SKM-1 (cell line): ENCODE results near the gene ACOT11.

Experiments used
- DNase-seq: peaks from one replicate; lab custom pipeline; 2025; ENCODE audit not compliant: unreplicated experiment; lab: John Stamatoyannopoulos, UW

Gene ACOT11

GRCh38 chr1:54559771-54560231 is 11.8 kb downstream of the ACOT11 start:
- DNase-seq = no peak

GRCh38 chr1:54564312-54565112 is 16.5 kb downstream of the ACOT11 start:
- DNase-seq = no peak

GRCh38 chr1:54565113-54565501 is 17.1 kb downstream of the ACOT11 start:
- DNase-seq = no peak

- no peak for DNase-seq
Observed at GRCh38 chr1:54566438-54567141, 18.6 kb downstream of the ACOT11 start.

- DNase-seq = peak; percentile 73
Observed at GRCh38 chr1:54567961-54568360, 19.9 kb downstream of the ACOT11 start.

- DNase-seq = no peak
Observed at GRCh38 chr1:54569339-54569738, 21.3 kb downstream of the ACOT11 start.

- DNase-seq = no peak
Observed at GRCh38 chr1:54570161-54570560, 22.1 kb downstream of the ACOT11 start.

- no peak for DNase-seq
Observed at GRCh38 chr1:54571326-54571725, 23.3 kb downstream of the ACOT11 start.

- DNase-seq = peak; percentile 64
Observed at GRCh38 chr1:54571803-54572541, 23.9 kb downstream of the ACOT11 start.

GRCh38 chr1:54572542-54572850 is 24.5 kb downstream of the ACOT11 start:
- DNase-seq = no peak

GRCh38 chr1:54574158-54574778 is 26.2 kb downstream of the ACOT11 start:
- no peak for DNase-seq

GRCh38 chr1:54575161-54575560 is 27.1 kb downstream of the ACOT11 start:
- DNase-seq = no peak

GRCh38 chr1:54575605-54576290 is 27.7 kb downstream of the ACOT11 start:
- DNase-seq = no peak

- DNase-seq = no peak
Observed at GRCh38 chr1:54577612-54578011, 29.6 kb downstream of the ACOT11 start.

- no peak for DNase-seq
Observed at GRCh38 chr1:54579337-54579781, 31.3 kb downstream of the ACOT11 start.

GRCh38 chr1:54580856-54581550 is 33.0 kb downstream of the ACOT11 start:
- no peak for DNase-seq

- DNase-seq = no peak
Observed at GRCh38 chr1:54581621-54582035, 33.6 kb downstream of the ACOT11 start.

GRCh38 chr1:54582566-54583306 is 34.7 kb downstream of the ACOT11 start:
- DNase-seq = no peak

- no peak for DNase-seq
Observed at GRCh38 chr1:54583307-54583686, 35.3 kb downstream of the ACOT11 start.
